CD4-positive, alpha-beta memory T cell (primary cell): Measurements from ENCODE around the gene STK32B. TPM values are rescaled to one million over a fixed set of nuclear protein-coding genes. Genes with fewer than 3 reads are reported as not detected.

Experiments used
- CTCF ChIA-PET: fragments of 350-600 bp; sonication (Branson Sonifier 250); formaldehyde crosslinking; loops from one replicate; lab custom pipeline; 2021; ENCODE audit warnings: inconsistent platforms; ENCODE audit not compliant: partially characterized antibody; lab: Charles Lee
- POLR2A ChIA-PET: fragments of 350-600 bp; sonication (Branson Sonifier 250); formaldehyde crosslinking; loops from one replicate; lab custom pipeline; 2021; ENCODE audit not compliant: partially characterized antibody; lab: Charles Lee
- DNase-seq, 5 donors: peaks; one replicate each; pipeline versions ENCODE4 v3.0.0 to v3.0.0-alpha.2; 2020 to 2022; ENCODE audit warnings: mixed read lengths in 1 of 5
- H3K27ac ChIP-seq: one replicate; pipeline ENCODE4 v1.7.0; 2013; ENCODE audit warnings: low read depth, low read length
- H3K27me3 ChIP-seq: 2 replicates; pipeline ENCODE4 v1.7.0; 2013; ENCODE audit warnings: mild to moderate bottlenecking, low read length, moderate library complexity; ENCODE audit not compliant: insufficient read depth
- H3K36me3 ChIP-seq: 2 replicates; pipeline ENCODE4 v1.7.0; 2013; ENCODE audit warnings: mild to moderate bottlenecking, low read length, moderate library complexity; ENCODE audit not compliant: insufficient read depth
- H3K4me1 ChIP-seq: 2 replicates; pipeline ENCODE4 v1.7.0; 2013; ENCODE audit warnings: mild to moderate bottlenecking, low read length, moderate library complexity; ENCODE audit not compliant: insufficient read depth
- H3K4me3 ChIP-seq, 2 donors: one replicate each; pipeline ENCODE4 v1.7.0; 2013; ENCODE audit warnings: low read length in 2 of 2, mild to moderate bottlenecking in 1 of 2
- H3K9me3 ChIP-seq, 2 donors: one replicate each; pipeline ENCODE4 v1.7.0; 2013; ENCODE audit warnings: low read length in 2 of 2, control low read depth in 1 of 2; ENCODE audit not compliant: control insufficient read depth in 1 of 2
- H3K27ac Mint-ChIP-seq, 7 donors: one replicate each; pipeline ENCODE4 v1.8.0; 2020 to 2021; ENCODE audit warnings: mixed read lengths in 7 of 7, mild to moderate bottlenecking in 6 of 7, inconsistent platforms in 3 of 7, moderate library complexity in 3 of 7
- H3K27me3 Mint-ChIP-seq, 2 donors: one replicate each; pipeline ENCODE4 v1.8.0; 2020 to 2021; ENCODE audit warnings: mixed read lengths in 2 of 2
- H3K36me3 Mint-ChIP-seq, 2 donors: one replicate each; pipeline ENCODE4 v1.8.0; 2020 to 2021; ENCODE audit warnings: mixed read lengths in 2 of 2, inconsistent platforms in 1 of 2, mild to moderate bottlenecking in 1 of 2
- H3K4me1 Mint-ChIP-seq, 4 donors: one replicate each; pipeline ENCODE4 v1.8.0; 2020 to 2021; ENCODE audit warnings: mixed read lengths in 4 of 4, mild to moderate bottlenecking in 1 of 4
- H3K4me3 Mint-ChIP-seq, 8 donors: one replicate each; pipeline ENCODE4 v1.8.0; 2020 to 2021; ENCODE audit warnings: mixed read lengths in 8 of 8, mild to moderate bottlenecking in 7 of 8, moderate library complexity in 6 of 8, inconsistent platforms in 3 of 8
- H3K9me3 Mint-ChIP-seq, 8 donors: one replicate each; pipeline ENCODE4 v1.8.0; 2020 to 2021; ENCODE audit warnings: mixed read lengths in 8 of 8, mild to moderate bottlenecking in 5 of 8, inconsistent platforms in 3 of 8, moderate library complexity in 1 of 8
- intact Hi-C: fragments of 100-400 bp; cut with micrococcal nuclease; formaldehyde crosslinking; loops from one replicate; pipeline ENCODE4 v1.15.1; 2023
- polyA plus RNA-seq, 2 donors: library from polyadenylated mRNA; unstranded; fragments of 300-500 nt; fragmentation: Illumina TruSeq; gene quantifications; one replicate each; pipeline ENCODE4 v1.2.3, GENCODE V29; 2021
- total RNA-seq, 2 experiments: library from RNA; stranded (reverse); gene quantifications; one replicate each; pipeline ENCODE4 v1.2.3, GENCODE V29; 2021

The STK32B gene
- total and polyA plus RNA-seq, 4 experiments from 2014 or later, result not detected

DNA sequence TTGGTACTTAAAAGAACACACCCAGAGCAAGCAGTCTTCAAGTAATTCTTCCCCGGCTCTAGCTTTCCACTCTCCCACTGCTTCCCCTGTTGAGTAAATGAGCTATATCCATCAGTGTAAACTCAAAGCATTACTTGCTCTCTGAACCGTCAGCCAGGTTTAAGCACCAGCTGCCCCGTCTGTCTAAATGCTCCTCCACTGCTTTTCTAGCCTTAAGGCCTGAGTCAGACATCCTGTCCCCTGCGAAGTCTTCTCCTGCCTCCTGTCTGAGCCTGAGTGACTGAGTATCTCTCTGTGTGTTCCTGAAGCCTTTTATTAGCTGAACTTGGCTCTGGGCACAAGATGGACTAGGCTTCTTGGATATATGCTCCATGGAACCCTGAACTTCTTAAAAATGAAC, 205.1 kb downstream of the STK32B start:
- no peak overlapping the region for H3K4me3 ChIP-seq
- no peak overlapping the region for H3K4me3 Mint-ChIP-seq
- ChIA-PET POLR2A (no interaction called here), CTCF (no interaction called here)
- no peak overlapping the region for H3K27ac ChIP-seq
- H3K36me3 Mint-ChIP-seq, result no peaks in the 10 kb centered on the region
- H3K9me3 ChIP-seq, result no peaks in the 10 kb centered on the region
- H3K4me1 ChIP-seq, result no peaks in the 10 kb centered on the region
- no peaks in the 10 kb centered on the region for H3K36me3 ChIP-seq
- peaks cover 1 to 2% of the 10 kb centered on the region in 2 donors for H3K27me3 Mint-ChIP-seq
- intact Hi-C loops, result no loop called here
- no peaks in the 10 kb centered on the region for H3K27me3 ChIP-seq
- H3K9me3 Mint-ChIP-seq, result peaks cover 0 to 8% (median 0%) of the 10 kb centered on the region in 8 donors
- no peak overlapping the region for H3K27ac Mint-ChIP-seq
- H3K4me1 Mint-ChIP-seq, result no peaks in the 10 kb centered on the region
- DNase-seq, result no peak

DNA sequence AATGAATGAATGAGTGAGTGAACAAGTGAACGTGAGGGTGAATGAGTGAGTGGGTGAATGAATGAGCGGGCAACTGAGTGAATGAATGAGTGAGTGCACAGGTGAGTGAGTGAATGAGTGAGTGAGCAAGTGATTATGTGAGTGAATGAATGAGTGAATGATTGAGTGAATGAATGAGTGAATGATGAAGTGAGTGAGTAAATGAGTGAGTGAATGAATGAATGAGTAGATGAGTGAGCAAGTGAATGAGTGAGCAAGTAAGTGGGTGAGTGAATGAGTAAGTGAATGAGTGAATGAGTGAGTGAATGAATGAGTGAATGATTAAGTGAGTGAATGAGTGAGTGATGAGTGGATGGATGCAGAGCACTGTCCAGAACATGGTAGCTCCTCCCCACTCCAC, 205.8 kb downstream of the STK32B start:
- H3K9me3 Mint-ChIP-seq, result peaks cover 0 to 8% (median 0%) of the 10 kb centered on the region in 8 donors
- Histone ChIP-seq H3K9me3 (no peaks in the 10 kb centered on the region), H3K27me3 (no peaks in the 10 kb centered on the region), H3K27ac (no peak overlapping the region), H3K4me3 (no peak overlapping the region), H3K4me1 (no peaks in the 10 kb centered on the region), H3K36me3 (no peaks in the 10 kb centered on the region)
- no peaks in the 10 kb centered on the region for H3K36me3 Mint-ChIP-seq
- intact Hi-C loops, result no loop called here
- H3K4me1 Mint-ChIP-seq, result no peaks in the 10 kb centered on the region
- DNase-seq, result no peak
- peaks cover 1 to 2% of the 10 kb centered on the region in 2 donors for H3K27me3 Mint-ChIP-seq
- no peak overlapping the region for H3K27ac Mint-ChIP-seq
- no peak overlapping the region for H3K4me3 Mint-ChIP-seq
- ChIA-PET CTCF (no interaction called here), POLR2A (no interaction called here)

DNA sequence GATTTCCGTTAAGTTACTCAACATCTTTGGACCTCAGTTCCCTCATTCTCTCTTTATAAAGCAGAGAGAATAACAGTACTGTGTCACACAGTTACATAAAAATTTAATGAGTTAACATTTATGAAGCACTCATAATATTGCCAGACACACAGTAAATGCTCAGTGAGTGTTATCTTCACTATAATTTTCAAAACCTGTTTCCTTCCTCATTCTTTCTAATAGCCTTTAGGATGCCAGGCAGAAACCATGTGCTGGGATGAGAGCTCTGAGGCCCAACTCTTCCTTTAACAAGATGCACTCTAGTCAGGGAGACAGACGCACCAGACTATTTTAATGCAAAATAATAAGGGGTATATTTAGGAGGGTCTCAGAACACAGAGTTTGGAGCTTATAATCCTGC, 208.2 kb downstream of the STK32B start:
- DNase-seq, result no peak
- Histone ChIP-seq H3K9me3 (no peaks in the 10 kb centered on the region), H3K27me3 (no peaks in the 10 kb centered on the region), H3K4me3 (no peak overlapping the region), H3K27ac (no peak overlapping the region), H3K4me1 (no peaks in the 10 kb centered on the region), H3K36me3 (no peaks in the 10 kb centered on the region)
- Mint-ChIP-seq H3K4me3 (no peak overlapping the region), H3K4me1 (no peaks in the 10 kb centered on the region), H3K9me3 (peaks cover 0 to 8% (median 0%) of the 10 kb centered on the region in 8 donors), H3K27ac (no peak overlapping the region), H3K27me3 (peaks cover 1 to 2% of the 10 kb centered on the region in 2 donors), H3K36me3 (no peaks in the 10 kb centered on the region)
- POLR2A ChIA-PET, result no interaction called here
- intact Hi-C loops, result no loop called here
- CTCF ChIA-PET, result no interaction called here

DNA sequence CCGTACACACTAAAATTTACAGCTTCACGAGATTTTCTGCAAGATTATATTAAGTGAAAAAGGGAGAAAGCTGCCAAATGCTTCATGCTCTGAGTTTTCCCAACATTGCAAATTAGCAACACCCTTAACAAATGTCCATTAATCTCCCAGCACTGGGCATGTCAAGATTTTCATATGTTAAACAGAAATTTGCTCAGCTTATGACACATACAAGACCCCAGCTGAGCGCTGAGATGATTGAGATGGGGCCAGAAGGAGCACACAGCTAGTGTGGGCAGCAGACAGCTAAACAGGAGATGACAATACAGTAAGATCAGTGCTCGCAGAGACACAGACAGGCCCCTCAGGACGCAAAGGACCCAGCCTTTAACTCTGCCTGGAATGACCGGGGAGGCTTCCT, 208.8 kb downstream of the STK32B start:
- H3K27me3 Mint-ChIP-seq, result peaks cover 1 to 2% of the 10 kb centered on the region in 2 donors
- no peaks in the 10 kb centered on the region for H3K4me1 ChIP-seq
- no peaks in the 10 kb centered on the region for H3K36me3 Mint-ChIP-seq
- no peak for DNase-seq
- H3K9me3 ChIP-seq, result no peaks in the 10 kb centered on the region
- no peak overlapping the region for H3K4me3 ChIP-seq
- H3K9me3 Mint-ChIP-seq, result peaks cover 0 to 8% (median 0%) of the 10 kb centered on the region in 8 donors
- H3K27me3 ChIP-seq, result no peaks in the 10 kb centered on the region
- H3K27ac ChIP-seq, result no peak overlapping the region
- intact Hi-C loops, result no loop called here
- CTCF ChIA-PET, result no interaction called here
- H3K4me1 Mint-ChIP-seq, result no peaks in the 10 kb centered on the region
- H3K27ac Mint-ChIP-seq, result no peak overlapping the region
- no peak overlapping the region for H3K4me3 Mint-ChIP-seq
- no peaks in the 10 kb centered on the region for H3K36me3 ChIP-seq
- POLR2A ChIA-PET, result no interaction called here

DNA sequence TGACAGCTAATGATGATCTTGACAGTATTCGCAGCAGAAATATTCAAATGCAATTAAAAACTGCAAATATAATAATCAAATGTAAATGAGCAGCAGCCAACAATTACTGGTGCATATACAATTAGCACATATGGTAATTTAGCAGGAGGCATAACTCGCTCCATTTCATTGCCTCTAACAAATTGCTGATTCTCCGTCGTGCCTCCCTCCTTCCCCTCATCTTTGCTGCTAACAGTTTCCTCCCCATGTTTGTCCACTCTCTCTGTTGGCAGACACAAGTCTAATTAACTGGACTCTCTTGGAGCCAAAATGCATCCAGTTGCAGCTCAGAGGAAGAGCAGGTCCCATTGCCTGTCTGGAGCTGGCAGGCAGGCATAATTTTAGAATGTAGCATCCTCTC, 210.6 kb downstream of the STK32B start:
- ChIA-PET POLR2A (no interaction called here), CTCF (no interaction called here)
- Mint-ChIP-seq H3K4me1 (no peaks in the 10 kb centered on the region), H3K27me3 (peaks cover 1 to 3% of the 10 kb centered on the region in 2 donors), H3K9me3 (peaks cover 0 to 8% (median 0%) of the 10 kb centered on the region in 8 donors), H3K27ac (no peak overlapping the region), H3K4me3 (no peak overlapping the region), H3K36me3 (no peaks in the 10 kb centered on the region)
- Histone ChIP-seq H3K4me3 (no peak overlapping the region), H3K36me3 (no peaks in the 10 kb centered on the region), H3K9me3 (no peaks in the 10 kb centered on the region), H3K4me1 (no peaks in the 10 kb centered on the region), H3K27ac (no peak overlapping the region), H3K27me3 (no peaks in the 10 kb centered on the region)
- intact Hi-C loops, result no loop called here
- no peak for DNase-seq

DNA sequence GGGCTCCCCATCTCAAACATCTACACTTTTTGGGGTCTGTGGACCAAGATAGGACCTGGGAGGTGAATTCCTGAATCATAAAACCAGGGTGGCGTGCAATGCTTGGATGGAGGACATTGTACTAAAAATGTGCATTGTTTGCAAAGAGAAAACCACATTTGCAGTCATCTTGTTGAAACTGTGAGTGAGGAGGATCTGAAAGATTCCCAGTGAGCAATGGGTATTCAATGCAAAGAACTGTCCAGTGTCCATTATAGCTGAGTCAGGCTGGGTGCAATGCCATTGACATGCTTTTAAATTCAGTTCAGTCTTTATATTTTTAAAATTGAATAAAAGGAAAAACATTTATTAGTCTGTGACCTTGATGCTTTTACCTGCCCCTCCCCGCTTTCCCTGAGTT, 215.7 kb downstream of the STK32B start:
- H3K27ac ChIP-seq, result no peak overlapping the region
- no peaks in the 10 kb centered on the region for H3K36me3 ChIP-seq
- no peaks in the 10 kb centered on the region for H3K27me3 ChIP-seq
- H3K27ac Mint-ChIP-seq, result no peak overlapping the region
- no peak overlapping the region for H3K4me3 Mint-ChIP-seq
- ChIA-PET POLR2A (no interaction called here), CTCF (no interaction called here)
- no peaks in the 10 kb centered on the region for H3K9me3 ChIP-seq
- no peaks in the 10 kb centered on the region for H3K4me1 ChIP-seq
- intact Hi-C loops, result no loop called here
- DNase-seq, result no peak
- peaks cover 1 to 4% of the 10 kb centered on the region in 2 donors for H3K27me3 Mint-ChIP-seq
- H3K36me3 Mint-ChIP-seq, result no peaks in the 10 kb centered on the region
- no peaks in the 10 kb centered on the region for H3K4me1 Mint-ChIP-seq
- H3K4me3 ChIP-seq, result no peak overlapping the region
- H3K9me3 Mint-ChIP-seq, result no peaks in the 10 kb centered on the region

DNA sequence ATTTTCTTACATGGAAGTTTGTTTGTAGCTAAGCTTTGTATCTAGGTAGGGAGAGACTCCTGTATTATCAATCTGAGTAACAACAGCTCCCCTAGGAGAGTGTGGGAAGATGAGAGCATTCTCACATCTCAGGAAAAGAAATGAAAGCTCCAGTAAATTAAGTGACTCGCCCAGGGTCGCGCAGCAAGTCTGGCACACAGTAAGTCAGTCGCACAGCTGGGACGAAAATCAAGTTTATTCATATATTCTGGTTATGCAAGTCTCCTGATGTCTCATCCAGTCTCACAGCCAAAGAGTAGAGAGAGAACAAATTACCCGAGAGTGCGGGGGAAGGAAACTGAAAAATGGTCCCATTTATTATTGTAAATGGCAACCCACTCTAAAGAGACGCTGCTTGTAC, 216.1 kb downstream of the STK32B start:
- Mint-ChIP-seq H3K27me3 (peaks cover 1 to 4% of the 10 kb centered on the region in 2 donors), H3K4me1 (no peaks in the 10 kb centered on the region), H3K4me3 (no peak overlapping the region), H3K36me3 (no peaks in the 10 kb centered on the region), H3K27ac (no peak overlapping the region), H3K9me3 (no peaks in the 10 kb centered on the region)
- POLR2A ChIA-PET, result no interaction called here
- no peak overlapping the region for H3K27ac ChIP-seq
- intact Hi-C loops, result no loop called here
- H3K27me3 ChIP-seq, result no peaks in the 10 kb centered on the region
- H3K4me1 ChIP-seq, result no peaks in the 10 kb centered on the region
- no peak overlapping the region for H3K4me3 ChIP-seq
- no peaks in the 10 kb centered on the region for H3K9me3 ChIP-seq
- no peaks in the 10 kb centered on the region for H3K36me3 ChIP-seq
- no peak for DNase-seq
- CTCF ChIA-PET, result no interaction called here
